Type B pancreatic cell (in vitro differentiated cells): ENCODE results near the gene TRIM42. TPM values are rescaled to one million over a fixed set of nuclear protein-coding genes. Genes with fewer than 3 reads are reported as not detected.

Source experiments
- DNase-seq: peaks from one replicate; pipeline ENCODE4 v3.0.0; 2021; ENCODE audit warnings: mixed read lengths; ENCODE audit not compliant: unreplicated experiment; ENCODE audit errors: extremely low spot score
- H3K27ac Mint-ChIP-seq: 2 replicates; pipeline ENCODE4 v1.8.0; 2021; ENCODE audit warnings: mild to moderate bottlenecking, mixed read lengths
- H3K27me3 Mint-ChIP-seq: 2 replicates; pipeline ENCODE4 v1.8.0; 2021; ENCODE audit warnings: mixed read lengths
- H3K36me3 Mint-ChIP-seq: 2 replicates; pipeline ENCODE4 v1.8.0; 2021; ENCODE audit warnings: mixed read lengths
- H3K4me1 Mint-ChIP-seq: one replicate; pipeline ENCODE4 v1.8.0; 2021; ENCODE audit warnings: mixed read lengths; ENCODE audit not compliant: unreplicated experiment
- H3K4me3 Mint-ChIP-seq: 2 replicates; pipeline ENCODE4 v1.8.0; 2021; ENCODE audit warnings: mild to moderate bottlenecking, mixed read lengths
- H3K9me3 Mint-ChIP-seq: 2 replicates; pipeline ENCODE4 v1.8.0; 2021; ENCODE audit warnings: mixed read lengths
- total RNA-seq: library from RNA; stranded (reverse); gene quantifications from 2 replicates; pipeline ENCODE4 v1.2.1, GENCODE V29; 2021; ENCODE audit warnings: low replicate concordance
- TF ChIP-seq, protein P1 (sequence below): fragments of 200-600 bp; sonication (generic); conservative IDR thresholded peaks from 2 replicates; pipeline ENCODE4 v1.5.0; 2021; ENCODE audit warnings: antibody characterized with exemption, mild to moderate bottlenecking

The TRIM42 gene
- total RNA-seq, 1 donor from 2014 or later, result not detected

DNA sequence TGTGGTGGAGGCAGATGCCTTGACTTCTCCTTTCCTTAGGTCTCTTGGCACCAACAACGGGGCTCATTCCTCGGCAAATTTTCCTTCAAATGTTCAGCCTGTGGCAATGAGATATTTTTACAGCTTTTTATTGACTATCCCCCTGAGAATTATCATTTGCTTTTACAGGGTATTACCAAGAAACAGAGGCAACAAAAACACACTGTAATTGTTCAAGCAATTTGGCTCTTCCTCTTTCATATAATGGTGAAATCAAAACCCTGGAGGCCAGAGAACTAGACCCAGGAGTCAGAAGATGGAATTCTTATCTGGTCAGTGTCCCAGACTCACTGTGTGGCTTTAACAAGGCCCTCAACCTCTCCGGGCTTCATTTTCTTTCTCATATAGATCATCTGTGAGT is 40.1 kb downstream of the TRIM42 start:
- Mint-ChIP-seq H3K9me3 (no peaks in the 10 kb centered on the region), H3K27me3 (no peaks in the 10 kb centered on the region), H3K4me1 (no peaks in the 10 kb centered on the region), H3K36me3 (no peaks in the 10 kb centered on the region), H3K4me3 (no peak overlapping the region), H3K27ac (no peak overlapping the region)
- no peak for DNase-seq
- TF ChIP-seq, protein P1, sequence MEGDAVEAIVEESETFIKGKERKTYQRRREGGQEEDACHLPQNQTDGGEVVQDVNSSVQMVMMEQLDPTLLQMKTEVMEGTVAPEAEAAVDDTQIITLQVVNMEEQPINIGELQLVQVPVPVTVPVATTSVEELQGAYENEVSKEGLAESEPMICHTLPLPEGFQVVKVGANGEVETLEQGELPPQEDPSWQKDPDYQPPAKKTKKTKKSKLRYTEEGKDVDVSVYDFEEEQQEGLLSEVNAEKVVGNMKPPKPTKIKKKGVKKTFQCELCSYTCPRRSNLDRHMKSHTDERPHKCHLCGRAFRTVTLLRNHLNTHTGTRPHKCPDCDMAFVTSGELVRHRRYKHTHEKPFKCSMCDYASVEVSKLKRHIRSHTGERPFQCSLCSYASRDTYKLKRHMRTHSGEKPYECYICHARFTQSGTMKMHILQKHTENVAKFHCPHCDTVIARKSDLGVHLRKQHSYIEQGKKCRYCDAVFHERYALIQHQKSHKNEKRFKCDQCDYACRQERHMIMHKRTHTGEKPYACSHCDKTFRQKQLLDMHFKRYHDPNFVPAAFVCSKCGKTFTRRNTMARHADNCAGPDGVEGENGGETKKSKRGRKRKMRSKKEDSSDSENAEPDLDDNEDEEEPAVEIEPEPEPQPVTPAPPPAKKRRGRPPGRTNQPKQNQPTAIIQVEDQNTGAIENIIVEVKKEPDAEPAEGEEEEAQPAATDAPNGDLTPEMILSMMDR, result no peak

DNA sequence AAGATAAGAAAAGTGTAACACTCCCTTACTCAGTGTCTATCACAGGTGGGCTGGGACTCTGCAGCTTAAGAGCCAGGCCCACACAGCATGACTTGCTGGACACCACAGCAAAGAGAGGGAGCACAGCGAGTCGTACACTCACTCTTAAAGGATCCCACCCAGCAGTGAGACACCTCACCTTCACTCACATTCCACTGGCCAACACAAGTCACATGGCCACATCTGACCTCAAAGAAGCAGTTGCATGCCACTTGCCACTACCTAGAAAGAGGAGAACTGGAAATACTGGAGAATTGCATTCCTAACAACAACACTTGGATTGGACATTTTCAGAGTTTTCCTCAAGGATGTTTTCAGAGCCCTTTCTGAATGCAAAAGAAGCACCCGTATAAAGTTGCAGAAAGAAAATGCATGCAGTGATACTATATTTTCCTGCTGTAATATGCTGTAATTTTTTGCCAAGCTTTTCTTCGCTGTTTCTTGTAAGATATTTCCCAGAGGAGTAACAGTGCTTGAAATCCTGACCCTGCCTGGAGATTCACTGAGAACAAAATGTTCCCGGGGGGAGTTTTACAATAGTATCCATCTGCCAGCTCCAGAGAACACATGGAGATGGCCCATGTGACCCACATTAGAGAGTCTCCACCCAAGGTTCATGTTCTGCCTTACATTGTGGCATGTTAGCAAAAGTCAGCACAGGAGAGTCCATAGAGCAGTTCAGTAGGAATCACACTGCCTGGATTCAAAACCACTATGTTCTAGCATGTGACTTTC is 42.2 kb downstream of the TRIM42 start:
- Mint-ChIP-seq H3K4me1 (no peaks in the 10 kb centered on the region), H3K4me3 (no peak overlapping the region), H3K36me3 (no peaks in the 10 kb centered on the region), H3K27ac (no peak overlapping the region), H3K27me3 (no peaks in the 10 kb centered on the region), H3K9me3 (no peaks in the 10 kb centered on the region)
- no peak for DNase-seq
- TF ChIP-seq, protein P1, result no peak

- no peak overlapping the region for H3K4me3 Mint-ChIP-seq
Observed at GRCh38 chr3:140723576-140723975, 45.7 kb downstream of the TRIM42 start.

DNA sequence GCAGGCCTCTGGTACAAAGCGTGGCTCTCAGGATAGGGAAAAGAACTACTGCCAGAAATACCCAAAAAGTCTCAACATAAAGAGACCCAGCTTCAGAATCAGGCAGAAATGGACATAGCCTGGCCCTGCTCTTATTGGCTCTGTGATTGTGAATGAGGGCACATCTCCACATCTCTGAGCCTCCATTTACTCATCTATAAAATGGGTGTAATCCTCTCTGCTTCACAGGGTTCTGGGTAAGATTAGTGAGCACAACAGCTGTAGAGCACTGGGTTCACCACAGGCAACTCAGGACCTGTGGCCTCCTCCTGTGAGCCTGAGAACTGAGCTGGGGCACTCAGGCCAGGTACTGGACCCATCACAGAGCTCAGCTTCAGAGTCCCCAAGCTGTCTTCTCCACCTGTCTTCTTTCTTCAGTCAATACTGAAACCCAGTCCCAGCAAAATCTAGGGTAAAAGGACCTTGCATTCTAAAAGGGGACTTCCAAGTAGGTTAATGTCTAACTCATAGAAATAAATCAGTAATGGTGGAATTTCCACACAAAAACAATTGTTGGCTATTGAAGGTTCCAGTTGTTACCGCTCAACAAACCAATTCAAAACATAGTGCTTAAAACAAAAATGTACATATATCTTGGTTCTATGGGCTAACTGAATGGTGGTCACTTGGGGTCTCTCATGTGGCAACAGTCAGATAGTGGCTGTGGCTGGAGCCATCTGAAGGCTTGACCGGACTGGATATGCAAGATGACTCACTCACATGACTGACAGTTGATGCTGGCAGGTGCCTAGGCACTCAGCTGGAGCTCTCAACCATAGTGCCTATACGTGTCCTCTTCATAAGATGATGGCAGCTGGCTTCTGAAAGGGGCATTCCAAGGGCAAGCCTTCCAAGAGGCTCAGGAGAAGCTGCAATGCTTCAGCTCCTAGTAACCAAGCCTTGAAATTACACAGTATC is 47.3 kb downstream of the TRIM42 start:
- H3K27ac Mint-ChIP-seq, result no peak overlapping the region
- TF ChIP-seq, protein P1, result no peak
- DNase-seq, result no peak
- no peak overlapping the region for H3K4me3 Mint-ChIP-seq
- H3K4me1 Mint-ChIP-seq, result no peaks in the 10 kb centered on the region
- H3K36me3 Mint-ChIP-seq, result no peaks in the 10 kb centered on the region
- H3K9me3 Mint-ChIP-seq, result no peaks in the 10 kb centered on the region
- H3K27me3 Mint-ChIP-seq, result no peaks in the 10 kb centered on the region

More at GRCh38 chr3:140723576-140723975, 45.7 kb downstream of the TRIM42 start:
- TF ChIP-seq, protein P1, result no peak
- DNase-seq, result no peak
- no peaks in the 10 kb centered on the region for H3K27me3 Mint-ChIP-seq
- no peak overlapping the region for H3K27ac Mint-ChIP-seq
- no peaks in the 10 kb centered on the region for H3K9me3 Mint-ChIP-seq
- no peaks in the 10 kb centered on the region for H3K4me1 Mint-ChIP-seq
- H3K36me3 Mint-ChIP-seq, result no peaks in the 10 kb centered on the region

DNA sequence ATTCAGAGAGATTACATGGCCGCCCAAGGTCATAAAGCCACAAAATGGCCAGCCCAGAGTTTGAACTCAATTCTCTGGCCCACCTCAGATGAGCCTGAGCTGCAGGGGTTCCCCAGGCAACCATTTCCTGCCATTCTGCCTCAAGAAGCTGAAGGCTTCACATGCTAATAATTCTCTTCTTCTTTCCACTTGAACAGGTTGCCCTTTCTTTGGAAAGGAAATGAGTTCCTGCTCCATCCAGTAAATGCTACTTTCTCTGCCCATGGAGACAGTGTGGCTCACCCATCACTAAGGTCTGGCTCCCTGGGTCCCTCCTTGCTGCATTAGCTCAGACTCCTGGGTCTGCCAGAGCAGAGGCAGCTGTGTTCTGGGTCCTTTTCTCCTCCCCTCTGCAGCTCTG is 48.2 kb downstream of the TRIM42 start:
- no peak overlapping the region for H3K4me3 Mint-ChIP-seq
- no peaks in the 10 kb centered on the region for H3K36me3 Mint-ChIP-seq

More for the DNA sequence above, 48.2 kb downstream of the TRIM42 start:
- DNase-seq, result no peak
- Mint-ChIP-seq H3K4me1 (no peaks in the 10 kb centered on the region), H3K27me3 (no peaks in the 10 kb centered on the region), H3K9me3 (no peaks in the 10 kb centered on the region), H3K27ac (no peak overlapping the region)
- TF ChIP-seq, protein P1, result no peak
